WTC11 (cell line): Measurements from ENCODE around the gene COX7B.
"Not testable (repeated sequence)": the region's sequence is repeated elsewhere in the genome, so short reads cannot be mapped to it uniquely, and the experiment has no call there.

ENCODE experiments used
- JUN ChIP-seq: sonication (generic); formaldehyde crosslinking; IDR thresholded peaks from 2 replicates; pipeline ENCODE4 v1.8.0; 2023; ENCODE audit warnings: mild to moderate bottlenecking, missing genetic modification reagents
- SMAD3 ChIP-seq: sonication (generic); formaldehyde crosslinking; IDR thresholded peaks from 2 replicates; pipeline ENCODE4 v1.8.0; 2022; ENCODE audit warnings: missing genetic modification reagents, mild to moderate bottlenecking, borderline replicate concordance
- TCF7 ChIP-seq: sonication (generic); formaldehyde crosslinking; IDR thresholded peaks from 2 replicates; pipeline ENCODE4 v1.8.0; 2022; ENCODE audit warnings: mild to moderate bottlenecking, low read depth, missing genetic modification reagents, moderate library complexity
- TF ChIP-seq, protein P1 (sequence below): fragments of 200-600 bp; IDR thresholded peaks from 2 replicates; pipeline ENCODE4 v1.8.0; 2022; ENCODE audit warnings: antibody characterized with exemption
- TF ChIP-seq, protein P2 (sequence below): sonication (generic); formaldehyde crosslinking; IDR thresholded peaks from 2 replicates; pipeline ENCODE4 v1.8.1; 2023; ENCODE audit warnings: mild to moderate bottlenecking, missing genetic modification reagents

DNA sequence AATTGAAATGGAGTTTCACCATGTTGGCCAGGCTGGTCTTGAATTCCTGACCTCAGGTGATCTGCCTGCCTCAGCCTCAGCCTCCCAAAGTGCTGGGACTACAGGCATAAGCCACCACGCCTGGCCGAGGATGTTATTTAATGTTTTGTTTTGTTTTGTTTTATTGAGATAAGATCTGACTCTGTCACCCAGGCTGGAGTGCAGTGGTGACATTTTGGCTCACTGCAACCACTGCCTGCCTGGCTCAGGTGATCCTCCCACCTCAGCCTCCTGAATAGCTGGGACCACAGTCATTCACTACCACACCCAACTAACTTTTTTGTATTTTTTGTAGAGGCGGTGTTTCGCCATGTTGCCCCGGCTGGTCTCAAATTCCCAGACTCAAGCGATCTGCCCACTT is 45.8 kb downstream of the COX7B start:
- TF ChIP-seq, protein P1, sequence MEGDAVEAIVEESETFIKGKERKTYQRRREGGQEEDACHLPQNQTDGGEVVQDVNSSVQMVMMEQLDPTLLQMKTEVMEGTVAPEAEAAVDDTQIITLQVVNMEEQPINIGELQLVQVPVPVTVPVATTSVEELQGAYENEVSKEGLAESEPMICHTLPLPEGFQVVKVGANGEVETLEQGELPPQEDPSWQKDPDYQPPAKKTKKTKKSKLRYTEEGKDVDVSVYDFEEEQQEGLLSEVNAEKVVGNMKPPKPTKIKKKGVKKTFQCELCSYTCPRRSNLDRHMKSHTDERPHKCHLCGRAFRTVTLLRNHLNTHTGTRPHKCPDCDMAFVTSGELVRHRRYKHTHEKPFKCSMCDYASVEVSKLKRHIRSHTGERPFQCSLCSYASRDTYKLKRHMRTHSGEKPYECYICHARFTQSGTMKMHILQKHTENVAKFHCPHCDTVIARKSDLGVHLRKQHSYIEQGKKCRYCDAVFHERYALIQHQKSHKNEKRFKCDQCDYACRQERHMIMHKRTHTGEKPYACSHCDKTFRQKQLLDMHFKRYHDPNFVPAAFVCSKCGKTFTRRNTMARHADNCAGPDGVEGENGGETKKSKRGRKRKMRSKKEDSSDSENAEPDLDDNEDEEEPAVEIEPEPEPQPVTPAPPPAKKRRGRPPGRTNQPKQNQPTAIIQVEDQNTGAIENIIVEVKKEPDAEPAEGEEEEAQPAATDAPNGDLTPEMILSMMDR, result not testable (repeated sequence)
- TF ChIP-seq TCF7 (CRISPR knock-in tag); SMAD3; JUN: not testable (repeated sequence)
- TF ChIP-seq, protein P2, sequence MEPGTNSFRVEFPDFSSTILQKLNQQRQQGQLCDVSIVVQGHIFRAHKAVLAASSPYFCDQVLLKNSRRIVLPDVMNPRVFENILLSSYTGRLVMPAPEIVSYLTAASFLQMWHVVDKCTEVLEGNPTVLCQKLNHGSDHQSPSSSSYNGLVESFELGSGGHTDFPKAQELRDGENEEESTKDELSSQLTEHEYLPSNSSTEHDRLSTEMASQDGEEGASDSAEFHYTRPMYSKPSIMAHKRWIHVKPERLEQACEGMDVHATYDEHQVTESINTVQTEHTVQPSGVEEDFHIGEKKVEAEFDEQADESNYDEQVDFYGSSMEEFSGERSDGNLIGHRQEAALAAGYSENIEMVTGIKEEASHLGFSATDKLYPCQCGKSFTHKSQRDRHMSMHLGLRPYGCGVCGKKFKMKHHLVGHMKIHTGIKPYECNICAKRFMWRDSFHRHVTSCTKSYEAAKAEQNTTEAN, result not testable (repeated sequence)
